HEK293T (cell line): Measurements from ENCODE around the gene FANCB.

Experiments
- CTCF ChIA-PET: fragments of 350-600 bp; formaldehyde crosslinking; extraction: SDS; loops from one replicate; lab custom pipeline; 2021; ENCODE audit warnings: antibody characterized with exemption, inconsistent platforms; lab: Yijun Ruan, JAX
- POLR2A ChIA-PET: fragments of 350-600 bp; formaldehyde crosslinking; extraction: SDS; loops from one replicate; lab custom pipeline; 2020; ENCODE audit warnings: antibody characterized with exemption, inconsistent platforms; lab: Yijun Ruan, JAX
- DNase-seq: peaks from one replicate; pipeline ENCODE4 v3.0.0; 2012; ENCODE audit warnings: mixed read lengths; ENCODE audit errors: extremely low spot score
- ARNT ChIP-seq: fragments of 450-650 bp; IDR thresholded peaks from 2 replicates; pipeline ENCODE4 v1.6.1; 2017; ENCODE audit warnings: mild to moderate bottlenecking
- BHLHE40 ChIP-seq: fragments of 450-650 bp; IDR thresholded peaks from 2 replicates; pipeline ENCODE4 v1.6.1; 2016; ENCODE audit warnings: mild to moderate bottlenecking, moderate library complexity, borderline replicate concordance
- CTBP1 ChIP-seq: fragments of 450-650 bp; IDR thresholded peaks from 2 replicates; pipeline ENCODE4 v1.6.1; 2016; ENCODE audit warnings: borderline replicate concordance
- ELF4 ChIP-seq: fragments of 450-650 bp; IDR thresholded peaks from 2 replicates; pipeline ENCODE4 v1.6.1; 2017; ENCODE audit warnings: antibody characterized with exemption
- FOXA1 ChIP-seq: fragments of 450-650 bp; IDR thresholded peaks from 2 replicates; pipeline ENCODE4 v1.6.1; 2016; ENCODE audit warnings: mild to moderate bottlenecking
- FOXK2 ChIP-seq: fragments of 450-650 bp; IDR thresholded peaks from 2 replicates; pipeline ENCODE4 v1.6.1; 2016; ENCODE audit warnings: mild to moderate bottlenecking
- FOXM1 ChIP-seq: fragments of 450-650 bp; IDR thresholded peaks from 2 replicates; pipeline ENCODE4 v1.6.1; 2017; ENCODE audit warnings: mild to moderate bottlenecking, borderline replicate concordance
- HDGF ChIP-seq: fragments of 450-650 bp; IDR thresholded peaks from 2 replicates; pipeline ENCODE4 v1.6.1; 2017; ENCODE audit warnings: antibody characterized with exemption, borderline replicate concordance
- L3MBTL2 ChIP-seq: fragments of 450-650 bp; conservative IDR thresholded peaks from 2 replicates; pipeline ENCODE4 v1.6.1; 2016; ENCODE audit warnings: mild to moderate bottlenecking
- LEF1 ChIP-seq: fragments of 450-650 bp; IDR thresholded peaks from 2 replicates; pipeline ENCODE4 v1.6.1; 2017; ENCODE audit warnings: mild to moderate bottlenecking, borderline replicate concordance
- NFRKB ChIP-seq: fragments of 450-650 bp; IDR thresholded peaks from 2 replicates; pipeline ENCODE4 v1.6.1; 2016; ENCODE audit warnings: mild to moderate bottlenecking, moderate library complexity
- SP1 ChIP-seq: fragments of 450-650 bp; IDR thresholded peaks from 2 replicates; pipeline ENCODE4 v1.6.1; 2017
- SUZ12 ChIP-seq: fragments of 450-650 bp; IDR thresholded peaks from 2 replicates; pipeline ENCODE4 v1.6.1; 2016; ENCODE audit warnings: mild to moderate bottlenecking
- TARDBP ChIP-seq: fragments of 450-650 bp; IDR thresholded peaks from 2 replicates; pipeline ENCODE4 v1.6.1; 2016
- ZNF384 ChIP-seq: fragments of 450-650 bp; IDR thresholded peaks from 2 replicates; pipeline ENCODE4 v1.6.1; 2016
- TF ChIP-seq, protein P1 (sequence below): fragments of 450-650 bp; IDR thresholded peaks from 2 replicates; pipeline ENCODE4 v1.6.1; 2016

The FANCB gene

DNA sequence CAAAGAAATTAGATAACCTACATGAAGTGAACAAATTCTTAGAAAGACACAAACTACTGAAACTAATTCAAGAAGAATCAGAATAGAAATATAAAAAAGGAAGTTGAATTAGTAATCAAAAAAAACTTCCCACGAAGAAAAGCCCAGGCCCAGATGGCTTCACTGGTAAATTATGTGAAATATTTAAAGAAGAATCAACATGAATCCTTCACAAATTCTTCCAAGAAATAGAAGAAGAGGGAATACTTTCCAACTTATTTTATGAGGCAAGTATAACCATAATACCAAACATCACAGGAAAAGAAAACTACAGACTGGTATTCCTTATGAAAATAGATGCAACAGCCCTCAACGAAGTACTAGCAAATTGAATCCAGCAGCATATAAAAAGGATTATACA is 31.0 kb upstream of the FANCB start:
- ChIA-PET CTCF (no interaction called here), POLR2A (no interaction called here)
- DNase-seq, result no peak
- no peak for TF ChIP-seq FOXA1
- no peak for TF ChIP-seq ARNT
- no peak for TF ChIP-seq LEF1
- no peak for TF ChIP-seq SP1

DNA sequence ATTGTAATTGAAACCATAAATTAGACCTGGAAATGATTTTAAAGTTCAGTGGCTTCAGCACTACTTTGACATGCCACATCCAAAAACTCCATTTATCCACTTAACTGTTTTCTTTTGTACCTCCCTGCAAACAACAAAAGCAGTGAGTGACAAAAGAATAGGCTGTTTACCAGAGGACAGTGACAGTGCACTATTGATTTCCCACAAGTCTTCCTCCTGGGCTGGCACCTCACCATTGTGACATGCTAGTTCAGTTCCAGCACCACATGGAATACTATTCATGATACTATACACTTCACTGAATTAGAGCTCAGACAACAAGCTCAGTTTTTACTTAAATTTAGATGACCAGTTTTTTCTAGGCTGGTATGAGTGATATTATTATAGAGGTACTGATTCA is 29.7 kb upstream of the FANCB start:
- CTCF ChIA-PET, result no interaction called here
- no peak for DNase-seq
- POLR2A ChIA-PET, result no interaction called here
- no peak for TF ChIP-seq CTBP1
- TF ChIP-seq NFRKB, result no peak
- no peak for TF ChIP-seq BHLHE40
- TF ChIP-seq ZNF384, result no peak
- no peak for TF ChIP-seq ELF4
- TF ChIP-seq, protein P1, sequence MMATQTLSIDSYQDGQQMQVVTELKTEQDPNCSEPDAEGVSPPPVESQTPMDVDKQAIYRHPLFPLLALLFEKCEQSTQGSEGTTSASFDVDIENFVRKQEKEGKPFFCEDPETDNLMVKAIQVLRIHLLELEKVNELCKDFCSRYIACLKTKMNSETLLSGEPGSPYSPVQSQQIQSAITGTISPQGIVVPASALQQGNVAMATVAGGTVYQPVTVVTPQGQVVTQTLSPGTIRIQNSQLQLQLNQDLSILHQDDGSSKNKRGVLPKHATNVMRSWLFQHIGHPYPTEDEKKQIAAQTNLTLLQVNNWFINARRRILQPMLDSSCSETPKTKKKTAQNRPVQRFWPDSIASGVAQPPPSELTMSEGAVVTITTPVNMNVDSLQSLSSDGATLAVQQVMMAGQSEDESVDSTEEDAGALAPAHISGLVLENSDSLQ, result no peak
- TF ChIP-seq SP1, result no peak
- no peak for TF ChIP-seq FOXM1
- TF ChIP-seq L3MBTL2, result no peak
- TF ChIP-seq ARNT, result no peak
- TF ChIP-seq FOXK2, result no peak
- no peak for TF ChIP-seq HDGF
- no peak for TF ChIP-seq LEF1
- no peak for TF ChIP-seq TARDBP

DNA sequence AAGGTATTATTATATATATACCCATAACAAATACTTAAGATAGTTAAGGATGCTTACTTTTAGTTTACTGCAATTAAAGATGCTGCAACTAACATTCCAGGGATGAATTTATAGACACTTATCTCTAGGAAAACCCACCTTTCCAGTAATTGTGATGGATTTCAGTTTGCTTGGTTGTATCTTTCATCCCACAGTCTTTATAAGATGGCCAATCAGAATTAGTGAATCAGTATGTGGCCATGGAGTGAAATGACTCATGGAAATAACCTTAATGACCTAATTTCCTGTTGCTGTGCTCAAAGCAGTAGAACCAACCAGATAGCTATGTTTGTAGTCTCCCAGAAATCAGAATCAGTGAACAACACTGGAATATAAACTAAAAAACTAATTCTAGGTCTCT is 26.7 kb upstream of the FANCB start:
- TF ChIP-seq ELF4, result no peak
- TF ChIP-seq FOXA1, result no peak
- no peak for TF ChIP-seq L3MBTL2
- TF ChIP-seq FOXK2, result no peak
- TF ChIP-seq HDGF, result no peak
- no peak for TF ChIP-seq TARDBP
- TF ChIP-seq ZNF384, result no peak
- TF ChIP-seq CTBP1, result no peak
- no peak for TF ChIP-seq BHLHE40
- no peak for TF ChIP-seq NFRKB
- no peak for TF ChIP-seq SUZ12
- TF ChIP-seq LEF1, result no peak
- no peak for TF ChIP-seq SP1
- DNase-seq, result no peak
- ChIA-PET CTCF (interaction anchor here (0.7 kb wide), 1 partner anchor 371 kb away, joined by 3 read pairs; no protein-coding TSS in a partner anchor), POLR2A (no interaction called here)

DNA sequence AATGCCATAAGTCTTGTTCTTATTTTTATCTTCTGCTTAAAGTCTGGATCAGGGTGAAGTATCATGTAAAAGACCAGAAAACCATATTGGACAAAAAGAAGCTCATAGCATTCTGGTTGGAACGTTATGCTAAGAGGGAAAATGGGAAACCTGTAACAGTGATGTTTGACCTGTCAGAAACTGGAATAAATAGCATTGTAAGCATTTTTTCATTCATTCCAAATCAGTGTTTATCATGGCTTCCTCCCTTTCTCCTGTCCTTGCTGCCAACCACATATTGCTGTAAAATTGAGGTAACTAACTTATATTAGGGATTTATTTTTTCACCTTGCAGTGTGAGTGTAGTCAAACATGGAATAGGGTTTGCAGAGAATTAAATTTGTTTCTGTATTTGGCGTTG is 24.2 kb upstream of the FANCB start:
- no peak for DNase-seq
- ChIA-PET POLR2A (no interaction called here), CTCF (no interaction called here)
- TF ChIP-seq LEF1 (no peak), NFRKB (no peak), ZNF384 (no peak), FOXK2 (no peak), CTBP1 (no peak), SUZ12 (no peak), ELF4 (no peak)
- TF ChIP-seq, protein P1, result no peak

DNA sequence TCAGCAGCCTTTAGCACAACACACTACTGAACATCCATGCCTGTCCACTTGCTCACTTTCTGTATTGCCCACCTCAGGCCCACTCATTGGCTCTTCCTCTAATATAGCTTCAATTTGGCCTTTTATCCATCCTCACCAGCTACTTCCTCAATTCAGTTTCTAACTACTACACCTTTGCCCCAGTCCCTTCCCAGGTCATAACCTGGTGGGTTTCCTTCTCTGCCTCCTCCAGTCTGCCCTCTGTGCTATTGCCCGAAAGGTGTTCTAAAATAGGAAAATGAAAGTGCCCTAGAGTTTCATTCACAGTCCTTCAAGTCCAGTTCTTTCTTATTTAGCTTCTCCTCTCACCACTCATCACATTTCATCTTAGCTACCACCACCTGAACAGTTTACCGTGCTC is 23.4 kb upstream of the FANCB start:
- no peak for TF ChIP-seq ELF4
- TF ChIP-seq ARNT, result no peak
- no peak for TF ChIP-seq SP1
- no peak for TF ChIP-seq LEF1
- TF ChIP-seq FOXM1, result no peak
- TF ChIP-seq, protein P1, result no peak
- TF ChIP-seq SUZ12, result no peak
- ChIA-PET CTCF (no interaction called here), POLR2A (no interaction called here)
- DNase-seq, result no peak

DNA sequence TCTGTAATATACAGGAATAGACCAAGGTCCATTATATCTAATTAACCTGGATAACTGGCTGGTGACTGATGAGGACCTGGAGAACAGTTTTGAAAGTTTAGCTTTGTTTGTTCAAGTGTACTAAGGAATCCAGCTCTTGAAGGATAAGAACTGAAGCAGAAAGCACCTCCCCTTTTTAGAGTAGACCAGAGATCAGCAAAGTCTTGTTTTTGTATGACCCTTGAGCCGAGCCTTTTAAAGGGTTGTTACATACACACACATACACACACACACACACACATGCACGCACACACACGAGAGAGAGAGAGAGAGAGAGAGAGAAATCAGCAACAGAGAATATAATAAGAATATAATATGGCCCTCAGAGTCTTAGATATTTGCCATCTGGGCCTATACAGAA is 13.4 kb upstream of the FANCB start:
- TF ChIP-seq FOXA1, result no peak
- TF ChIP-seq ELF4, result no peak
- TF ChIP-seq BHLHE40, result no peak
- no peak for TF ChIP-seq TARDBP
- CTCF ChIA-PET, result no interaction called here
- POLR2A ChIA-PET, result no interaction called here
- no peak for DNase-seq

DNA sequence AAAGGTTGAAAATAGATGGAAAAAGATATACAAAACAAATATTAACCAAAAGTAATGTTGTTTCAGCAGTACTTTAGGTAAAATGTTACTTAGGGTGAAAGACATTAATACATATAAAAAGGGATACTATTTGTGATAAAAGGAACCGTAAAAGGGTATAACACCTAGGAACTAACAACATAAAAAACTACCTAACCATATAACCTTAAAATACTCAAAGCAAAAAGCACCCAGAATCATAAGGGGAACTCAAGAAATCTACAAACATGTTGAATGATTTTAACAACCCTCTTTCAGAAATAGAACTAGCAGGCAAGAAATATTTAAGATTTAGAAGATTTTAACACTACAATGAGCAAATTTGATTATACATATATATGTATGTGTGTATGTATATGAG is 11.8 kb upstream of the FANCB start:
- POLR2A ChIA-PET, result no interaction called here
- CTCF ChIA-PET, result no interaction called here
- no peak for DNase-seq
- TF ChIP-seq BHLHE40 (no peak), NFRKB (no peak), L3MBTL2 (no peak), TARDBP (no peak), ARNT (no peak), ZNF384 (no peak), FOXM1 (no peak), SUZ12 (no peak), FOXK2 (no peak), ELF4 (no peak), HDGF (no peak), SP1 (no peak), FOXA1 (no peak), CTBP1 (no peak), LEF1 (no peak)
- TF ChIP-seq, protein P1, result no peak
